HS-27A (cell line): ENCODE measurements around the gene BCL2L1.
"Not testable (repeated sequence)": the region's sequence is repeated elsewhere in the genome, so short reads cannot be mapped to it uniquely, and the experiment has no call there.

Source experiments
- DNase-seq: peaks from one replicate; pipeline ENCODE4 v3.0.0-alpha.2; 2012; ENCODE audit warnings: low read depth, missing footprints

BCL2L1 gene

GRCh38 chr20:31674895-31675827 is 47.5 kb downstream of the BCL2L1 start:
- DNase-seq = peak; percentile 73

DNA sequence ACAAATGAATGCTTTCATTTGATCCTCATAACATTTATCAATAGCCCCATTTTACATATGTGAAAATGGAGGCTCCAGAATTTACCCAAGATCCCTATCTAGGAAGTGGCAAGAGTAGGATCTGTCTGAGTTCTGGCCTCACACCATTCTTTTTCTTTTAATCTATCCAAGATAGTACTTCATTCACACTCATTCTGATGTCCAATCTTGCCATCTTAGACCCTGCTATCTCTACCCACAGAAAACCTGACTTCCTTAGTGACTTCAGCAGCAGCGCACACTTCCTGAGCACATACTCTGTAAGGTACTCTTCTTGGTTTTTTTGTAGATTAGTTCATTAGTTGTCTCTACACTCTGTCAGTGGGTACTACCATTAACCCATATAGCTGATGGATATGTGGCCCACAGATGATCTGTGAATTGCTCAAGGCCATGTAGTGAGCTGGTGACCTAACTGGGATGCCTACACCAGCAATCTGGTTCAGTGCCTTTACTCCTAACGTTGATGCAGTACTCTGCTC is 48.7 kb downstream of the BCL2L1 start:
- DNase-seq = no peak

DNA sequence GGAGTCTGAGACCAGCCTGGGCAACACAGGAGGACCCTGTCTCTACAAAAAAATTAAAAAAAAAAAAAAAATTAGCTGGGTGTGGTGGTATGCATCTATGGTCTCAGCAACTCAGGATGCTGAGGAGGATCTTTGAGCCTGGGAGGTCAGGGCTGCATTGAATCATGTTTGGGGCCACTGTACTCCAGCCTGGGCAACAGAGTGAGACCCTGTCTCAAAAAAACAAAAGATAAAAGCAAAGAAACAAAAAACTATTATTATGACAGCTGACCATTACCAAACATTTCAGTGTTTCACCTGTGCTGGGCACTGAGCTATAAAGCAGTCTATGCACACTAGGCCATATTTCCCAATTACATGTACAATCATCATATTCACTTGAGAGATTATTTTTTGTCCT is 49.2 kb downstream of the BCL2L1 start:
- DNase-seq = no peak

DNA sequence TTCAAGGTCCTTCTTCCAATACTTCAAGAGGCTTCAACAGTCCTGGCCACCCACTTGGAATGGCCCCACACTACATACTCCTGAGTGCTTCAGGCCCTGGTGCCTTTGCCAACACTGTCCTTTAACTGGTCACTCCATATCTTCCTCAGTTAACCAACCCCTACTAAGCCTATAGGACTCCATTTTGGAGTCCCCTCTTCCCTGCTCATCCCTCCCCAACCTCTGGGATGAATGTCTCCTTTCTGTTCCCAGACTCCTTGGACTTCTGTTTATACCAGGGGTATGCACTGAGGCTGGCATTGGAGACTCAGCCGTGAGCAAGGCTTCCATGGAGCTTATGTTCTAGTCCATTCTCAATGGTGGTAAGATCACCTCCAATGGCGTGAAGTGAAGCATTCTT is 51.3 kb downstream of the BCL2L1 start:
- DNase-seq = no peak

DNA sequence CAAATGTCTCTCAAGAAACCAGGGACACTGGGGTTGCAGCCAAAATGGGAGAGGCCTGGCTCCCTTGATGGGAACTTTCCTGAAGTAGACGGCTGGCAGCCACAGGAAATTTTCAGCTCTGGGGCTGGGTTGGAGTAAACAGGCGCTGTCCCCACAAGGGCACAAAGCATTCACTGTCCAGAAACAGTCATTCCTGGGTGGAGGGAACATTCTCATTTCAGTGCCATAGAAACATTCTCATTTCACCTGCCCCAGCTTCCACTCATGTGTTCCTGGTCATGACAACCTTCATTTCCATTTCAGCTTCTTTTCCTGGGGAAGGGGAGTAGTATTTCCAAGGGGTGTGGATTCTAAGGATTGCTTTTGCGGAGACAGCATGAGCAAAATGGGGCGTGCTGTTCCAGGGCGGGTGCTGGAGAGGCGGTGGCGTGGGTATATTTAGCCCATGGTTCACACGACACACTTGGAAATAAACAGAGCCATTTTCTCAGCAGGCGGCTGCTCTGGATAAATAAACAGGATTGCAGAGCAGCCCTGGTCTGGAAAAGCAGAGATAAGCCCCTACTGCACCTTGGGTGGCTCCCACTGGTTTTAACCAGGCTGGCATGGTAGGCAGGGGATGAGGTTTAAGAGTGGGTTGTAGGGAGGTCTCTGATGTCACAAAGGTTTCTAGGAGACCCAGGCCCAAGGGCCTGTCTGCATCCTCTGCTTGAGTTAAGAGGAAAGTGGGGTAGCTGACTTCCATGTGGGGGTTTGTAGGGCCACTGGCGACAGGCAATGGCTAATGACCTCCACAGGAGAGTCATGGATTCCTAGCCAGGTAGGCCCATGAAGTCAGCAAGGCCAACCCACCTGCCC is 52.1 kb downstream of the BCL2L1 start:
- no peak for DNase-seq

- DNase-seq = no peak
Observed at GRCh38 chr20:31669876-31670275, 52.8 kb downstream of the BCL2L1 start.

GRCh38 chr20:31668944-31669343 is 53.7 kb downstream of the BCL2L1 start:
- not testable (repeated sequence) for DNase-seq

DNA sequence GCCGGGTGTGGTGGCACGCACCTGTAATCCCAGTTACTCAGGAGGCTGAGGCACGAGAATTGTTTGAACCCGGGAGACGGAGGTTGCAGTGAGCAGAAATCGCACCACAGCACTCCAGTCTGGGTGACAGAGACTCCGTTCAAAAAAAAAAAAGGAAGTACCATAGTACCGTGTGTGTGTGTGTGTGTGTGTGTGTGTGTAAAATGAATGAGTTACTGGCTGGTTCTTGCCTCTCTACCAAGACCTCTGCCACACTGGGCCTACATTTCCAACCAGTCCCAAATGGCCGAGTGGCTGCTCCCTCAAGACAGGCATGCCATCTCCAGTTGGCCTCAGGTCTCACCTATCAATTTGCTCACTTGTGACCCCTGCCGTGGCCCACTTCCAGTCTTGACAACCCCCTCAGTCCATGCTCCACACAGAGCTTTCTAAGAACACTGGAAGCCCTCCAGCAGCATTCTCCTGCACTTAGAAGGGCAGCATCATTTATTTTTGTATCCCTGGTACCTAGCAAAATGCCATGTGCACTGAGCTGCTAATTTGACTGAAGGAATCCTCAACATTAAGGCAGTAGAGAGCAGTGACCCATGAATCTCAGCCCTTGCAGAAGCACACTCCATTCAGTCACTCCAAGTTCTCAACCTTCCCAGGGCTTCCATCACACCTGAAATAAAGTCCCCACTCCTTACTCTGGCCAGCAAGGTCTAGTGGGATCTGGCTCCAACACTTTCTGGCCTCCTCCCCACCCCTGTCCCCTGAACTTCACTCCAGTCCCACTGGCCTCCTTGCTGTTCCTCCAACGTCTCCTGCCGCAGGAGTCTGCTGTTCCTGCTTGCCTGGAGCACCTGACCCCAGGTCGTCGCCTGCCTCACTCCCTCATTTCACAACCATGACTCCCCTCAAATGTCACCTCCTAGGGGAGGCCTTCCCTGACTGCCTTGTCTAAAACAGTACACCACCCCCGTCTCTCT is 55.1 kb downstream of the BCL2L1 start:
- DNase-seq = no peak

- DNase-seq = no peak
Observed at GRCh38 chr20:31666258-31667042, 56.2 kb downstream of the BCL2L1 start.

GRCh38 chr20:31665753-31666152 is 56.9 kb downstream of the BCL2L1 start:
- no peak for DNase-seq

DNA sequence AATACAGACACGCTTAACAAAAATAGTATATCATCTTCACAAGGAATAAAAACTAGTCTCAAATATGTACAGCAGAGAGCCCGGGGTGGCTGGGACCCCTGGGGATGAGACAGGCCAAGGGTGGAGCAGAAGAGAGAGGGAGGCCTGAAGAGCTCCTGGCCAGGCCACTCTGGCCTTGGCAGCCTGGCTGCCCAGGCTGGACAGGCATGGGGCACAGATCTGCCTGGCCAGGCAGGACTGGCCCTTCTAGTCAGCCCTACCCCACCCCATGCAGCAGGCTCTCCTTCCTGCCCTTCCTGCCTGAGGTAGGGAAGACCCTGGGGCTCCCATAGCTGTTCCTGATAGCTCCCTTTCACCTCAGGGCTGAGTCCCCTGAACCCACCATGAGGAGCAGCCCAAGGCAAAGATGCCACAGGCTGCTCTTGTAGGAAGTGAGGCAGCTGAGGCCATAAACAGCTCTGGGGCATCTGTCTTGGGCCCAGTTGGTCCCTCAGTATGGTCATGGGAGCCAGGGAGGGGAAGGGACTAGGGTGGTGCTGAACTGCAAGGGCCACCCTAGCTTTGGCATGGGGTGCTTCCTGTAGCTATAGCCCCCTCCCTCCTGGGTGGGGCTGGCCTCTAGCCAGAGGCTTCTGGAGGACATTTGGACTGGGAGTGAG is 57.8 kb downstream of the BCL2L1 start:
- DNase-seq = no peak

- DNase-seq = no peak
Observed at GRCh38 chr20:31663838-31664695, 58.6 kb downstream of the BCL2L1 start.

GRCh38 chr20:31663524-31663837 is 59.2 kb downstream of the BCL2L1 start:
- DNase-seq = no peak

DNA sequence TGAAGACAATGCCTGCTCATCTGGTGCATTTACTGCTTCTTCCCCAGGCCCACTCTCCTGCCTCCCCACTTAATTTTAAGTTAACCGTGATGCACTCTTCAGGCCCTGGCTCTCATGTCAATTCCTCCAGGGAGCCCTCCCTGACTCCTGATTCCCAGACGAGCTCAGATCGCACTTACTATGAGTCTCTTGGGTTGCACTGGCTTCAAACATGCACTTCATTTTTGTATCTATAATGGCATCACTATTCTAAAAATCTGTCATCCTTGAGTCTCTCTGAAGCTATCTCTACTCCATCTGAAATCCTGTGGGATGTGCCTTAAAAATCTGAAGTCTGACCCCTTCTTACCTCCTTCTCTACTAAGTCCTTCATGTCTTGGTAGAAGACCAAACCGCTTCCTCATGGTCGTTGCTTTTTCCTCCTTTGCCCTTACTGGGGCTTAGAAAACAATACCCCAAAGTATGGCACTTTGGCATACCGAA is 60.3 kb downstream of the BCL2L1 start:
- DNase-seq = no peak

DNA sequence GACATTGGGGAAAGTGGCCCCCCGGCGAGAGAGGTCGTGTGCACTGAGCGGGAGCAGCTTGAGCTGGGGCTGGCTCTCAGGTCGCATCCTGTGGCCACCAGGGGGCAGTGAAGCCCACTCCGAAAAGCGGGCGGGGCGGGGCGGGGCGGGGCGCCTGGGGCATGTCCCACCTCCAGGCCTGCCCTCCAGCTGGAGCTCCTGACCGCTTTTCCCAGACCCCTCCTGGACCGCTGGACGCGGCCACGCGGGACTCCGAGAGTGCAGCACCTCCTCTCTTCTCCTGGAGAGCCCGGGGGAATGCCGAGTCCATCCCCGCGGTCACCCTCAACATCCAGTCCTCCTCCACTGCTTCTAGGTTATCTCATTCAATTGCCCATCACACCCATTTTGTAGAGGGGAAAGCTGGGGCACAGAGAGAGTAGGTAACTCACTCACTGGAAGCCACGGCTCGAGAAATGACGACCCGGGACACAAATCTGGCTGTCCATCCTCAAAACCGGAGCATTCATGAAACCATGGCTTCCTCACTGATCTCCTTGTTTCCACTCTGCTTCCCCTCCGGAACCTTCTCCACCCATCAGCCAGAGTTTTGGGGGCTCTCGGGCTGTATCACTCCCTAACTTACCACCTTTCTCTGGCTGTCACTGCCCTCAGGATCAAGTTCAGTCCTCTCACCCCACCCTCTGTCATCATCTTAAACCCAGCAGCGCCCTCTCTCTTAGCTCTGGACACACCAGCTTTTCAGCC is 60.9 kb downstream of the BCL2L1 start:
- no peak for DNase-seq

DNA sequence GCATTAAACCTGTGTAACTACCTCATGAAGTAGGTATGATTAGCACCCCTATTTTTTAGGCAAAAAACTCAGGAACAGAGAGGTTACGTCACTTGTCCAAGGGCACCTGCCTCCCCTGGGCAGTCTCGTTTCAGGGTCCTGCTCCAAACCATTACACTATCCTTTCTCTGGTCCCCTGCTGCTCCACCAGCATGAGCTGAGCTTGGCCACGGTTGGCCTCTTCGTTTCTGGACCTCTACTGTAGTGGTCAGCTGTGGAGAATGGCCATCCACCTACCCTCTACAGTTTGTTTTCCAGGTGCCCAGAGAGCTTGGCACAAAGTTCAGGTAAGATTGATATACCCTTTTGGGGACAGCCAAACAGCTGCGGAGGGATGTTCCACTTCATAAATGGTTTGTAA is 68.1 kb downstream of the BCL2L1 start:
- DNase-seq = no peak

DNA sequence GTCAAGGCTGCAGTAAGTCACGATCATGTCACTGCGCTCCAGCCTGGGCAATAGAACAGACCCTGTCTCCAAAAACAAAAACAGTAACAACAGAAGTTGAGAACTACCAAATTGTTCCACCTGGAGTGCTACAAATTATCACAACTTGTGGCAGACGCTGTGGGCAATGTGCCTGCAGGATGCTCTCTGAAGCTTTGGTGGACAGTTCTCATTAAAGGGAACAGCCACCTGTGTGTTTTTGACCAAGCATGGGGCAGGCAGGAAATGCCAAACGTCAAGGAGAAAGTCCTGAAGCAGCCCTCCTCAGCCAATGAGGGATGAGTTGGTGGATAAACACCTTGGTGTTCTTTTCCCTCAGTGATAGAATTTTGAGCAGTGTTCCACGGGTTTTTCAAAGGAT is 69.1 kb downstream of the BCL2L1 start:
- no peak for DNase-seq

GRCh38 chr20:31652917-31653396 is 69.7 kb downstream of the BCL2L1 start:
- no peak for DNase-seq
